DOHH2 (cell line): ENCODE data around the gene TAS1R2.

Experiments
- H3F3A ChIP-seq: fragments of 200-600 bp; sonication (generic), shearing (Covaris generic); 2 replicates; pipeline ENCODE4 v1.6.0; 2016; ENCODE audit warnings: antibody characterized with exemption, mild to moderate bottlenecking; ENCODE audit not compliant: control insufficient read depth, insufficient read depth
- H3K27ac ChIP-seq: fragments of 200-600 bp; sonication (generic); 2 replicates; pipeline ENCODE4 v1.5.1; 2014; ENCODE audit warnings: low read depth, mild to moderate bottlenecking, low read length, moderate library complexity
- H3K27me3 ChIP-seq: fragments of 200-600 bp; sonication (generic); 2 replicates; pipeline ENCODE4 v1.6.1; 2014; ENCODE audit warnings: mild to moderate bottlenecking, low read length, mixed read lengths; ENCODE audit not compliant: control insufficient read depth
- H3K36me3 ChIP-seq: fragments of 200-600 bp; sonication (generic); 2 replicates; pipeline ENCODE4 v1.6.1; 2014; ENCODE audit warnings: mild to moderate bottlenecking, low read length, moderate library complexity, mixed read lengths; ENCODE audit not compliant: control insufficient read depth
- H3K4me1 ChIP-seq: fragments of 200-600 bp; sonication (generic); 2 replicates; pipeline ENCODE4 v1.6.1; 2014; ENCODE audit warnings: mild to moderate bottlenecking, low read length, mixed read lengths; ENCODE audit not compliant: control insufficient read depth
- H3K4me2 ChIP-seq: fragments of 200-600 bp; sonication (generic); 2 replicates; pipeline ENCODE4 v1.6.0; 2014; ENCODE audit warnings: mild to moderate bottlenecking, low read length, moderate library complexity
- H3K4me3 ChIP-seq: fragments of 200-600 bp; sonication (generic); 2 replicates; pipeline ENCODE4 v1.5.1; 2014; ENCODE audit warnings: mild to moderate bottlenecking, low read length, mixed read lengths
- H3K79me2 ChIP-seq: fragments of 200-600 bp; sonication (generic); 2 replicates; pipeline ENCODE4 v1.6.1; 2014; ENCODE audit warnings: mild to moderate bottlenecking, low read length, mixed read lengths; ENCODE audit not compliant: control insufficient read depth
- H3K9me2 ChIP-seq: fragments of 200-600 bp; sonication (generic); replicated peaks from 2 replicates; pipeline ENCODE4 v1.6.1; 2014; ENCODE audit warnings: mild to moderate bottlenecking, low read length, mixed read lengths; ENCODE audit not compliant: control insufficient read depth
- H3K9me3 ChIP-seq: fragments of 200-600 bp; sonication (generic); 2 replicates; pipeline ENCODE4 v1.6.1; 2014; ENCODE audit warnings: antibody characterized with exemption, low read length, mixed read lengths; ENCODE audit not compliant: control insufficient read depth, insufficient read depth
- H4K20me1 ChIP-seq: fragments of 200-600 bp; sonication (generic); 2 replicates; pipeline ENCODE4 v1.6.0; 2014; ENCODE audit warnings: low read depth, mild to moderate bottlenecking, antibody characterized with exemption, low read length, moderate library complexity; ENCODE audit not compliant: control insufficient read depth, insufficient read depth
- EZH2phosphoT487 ChIP-seq: fragments of 200-600 bp; sonication (generic); IDR thresholded peaks from 2 replicates; pipeline ENCODE4 v1.6.1; 2017; ENCODE audit warnings: borderline replicate concordance, mild to moderate bottlenecking, antibody characterized with exemption, low read length, moderate library complexity, mixed read lengths
- TF ChIP-seq, protein P1 (sequence below): fragments of 200-600 bp; sonication (generic); IDR thresholded peaks from one replicate; pipeline ENCODE4 v1.5.1; 2014; ENCODE audit warnings: antibody characterized with exemption, mild to moderate bottlenecking, low read depth, low read length; ENCODE audit not compliant: poor library complexity, severe bottlenecking

The TAS1R2 gene

DNA sequence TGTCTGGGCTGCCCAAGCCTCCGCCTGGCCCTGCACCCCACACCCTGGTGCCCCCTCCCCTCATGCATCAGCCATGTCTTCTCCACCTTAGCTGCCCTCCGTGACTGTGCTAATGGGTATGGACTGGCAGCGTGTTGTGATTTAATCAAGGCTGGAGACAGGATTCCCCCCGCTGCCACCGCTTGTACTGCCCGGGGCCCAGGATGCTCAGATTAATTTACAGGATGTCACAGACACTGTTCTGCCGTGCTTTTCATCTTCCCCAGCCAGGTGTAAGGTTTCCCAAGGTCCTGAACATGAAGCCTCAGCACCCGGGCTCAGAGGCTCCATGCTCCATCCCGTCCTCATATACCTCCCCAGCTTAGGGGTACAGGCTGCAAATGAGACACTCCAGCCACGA, 66.3 kb downstream of the TAS1R2 start:
- Histone ChIP-seq H3K9me3 (no peaks in the 10 kb centered on the region), H3K79me2 (no peaks in the 10 kb centered on the region), H3F3A (no peaks in the 10 kb centered on the region), H3K4me3 (no peak overlapping the region), H3K9me2 (no peaks in the 10 kb centered on the region), H3K27me3 (peaks cover 5% of the 10 kb centered on the region; the same call in 1 of the 2 replicates), H3K36me3 (no peaks in the 10 kb centered on the region), H3K4me2 (no peak overlapping the region), H3K4me1 (peaks cover 7% of the 10 kb centered on the region), H4K20me1 (no peaks in the 10 kb centered on the region), H3K27ac (no peak overlapping the region)
- no peak for TF ChIP-seq EZH2phosphoT487
- TF ChIP-seq, protein P1, sequence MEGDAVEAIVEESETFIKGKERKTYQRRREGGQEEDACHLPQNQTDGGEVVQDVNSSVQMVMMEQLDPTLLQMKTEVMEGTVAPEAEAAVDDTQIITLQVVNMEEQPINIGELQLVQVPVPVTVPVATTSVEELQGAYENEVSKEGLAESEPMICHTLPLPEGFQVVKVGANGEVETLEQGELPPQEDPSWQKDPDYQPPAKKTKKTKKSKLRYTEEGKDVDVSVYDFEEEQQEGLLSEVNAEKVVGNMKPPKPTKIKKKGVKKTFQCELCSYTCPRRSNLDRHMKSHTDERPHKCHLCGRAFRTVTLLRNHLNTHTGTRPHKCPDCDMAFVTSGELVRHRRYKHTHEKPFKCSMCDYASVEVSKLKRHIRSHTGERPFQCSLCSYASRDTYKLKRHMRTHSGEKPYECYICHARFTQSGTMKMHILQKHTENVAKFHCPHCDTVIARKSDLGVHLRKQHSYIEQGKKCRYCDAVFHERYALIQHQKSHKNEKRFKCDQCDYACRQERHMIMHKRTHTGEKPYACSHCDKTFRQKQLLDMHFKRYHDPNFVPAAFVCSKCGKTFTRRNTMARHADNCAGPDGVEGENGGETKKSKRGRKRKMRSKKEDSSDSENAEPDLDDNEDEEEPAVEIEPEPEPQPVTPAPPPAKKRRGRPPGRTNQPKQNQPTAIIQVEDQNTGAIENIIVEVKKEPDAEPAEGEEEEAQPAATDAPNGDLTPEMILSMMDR, result no peak

DNA sequence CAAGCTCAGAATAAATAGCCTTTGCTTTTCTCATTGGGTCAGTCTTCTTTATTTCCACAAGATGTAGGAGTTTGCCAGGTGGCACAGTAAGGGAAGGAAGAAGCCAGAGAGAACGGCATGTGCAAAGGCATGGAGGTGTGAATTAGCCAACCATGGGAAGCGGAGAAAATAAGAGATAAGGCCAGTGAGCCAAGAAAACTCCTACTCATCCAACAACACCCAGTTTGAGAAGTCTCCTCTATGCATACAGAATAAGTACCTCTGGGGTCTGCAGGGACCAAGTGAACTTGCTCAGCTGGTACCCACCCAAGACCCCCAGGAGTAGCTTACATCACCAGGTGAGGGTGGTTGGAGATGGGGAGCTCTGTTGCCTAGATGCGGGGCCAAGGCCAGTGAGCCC, 66.7 kb downstream of the TAS1R2 start:
- TF ChIP-seq, protein P1, result no peak
- TF ChIP-seq EZH2phosphoT487, result no peak
- Histone ChIP-seq H3F3A (no peaks in the 10 kb centered on the region), H3K4me1 (peaks cover 7% of the 10 kb centered on the region), H3K4me2 (no peak overlapping the region), H3K27ac (no peak overlapping the region), H3K36me3 (no peaks in the 10 kb centered on the region), H4K20me1 (no peaks in the 10 kb centered on the region), H3K9me3 (no peaks in the 10 kb centered on the region), H3K9me2 (no peaks in the 10 kb centered on the region), H3K4me3 (no peak overlapping the region), H3K79me2 (no peaks in the 10 kb centered on the region), H3K27me3 (peaks cover 5% of the 10 kb centered on the region; the same call in 1 of the 2 replicates)
